Peyer's patch (tissue), 4 donors: ENCODE measurements around the gene POC1A. TPM values are rescaled to one million over a fixed set of nuclear protein-coding genes. Genes with fewer than 3 reads are reported as not detected.

Experiments
- DNase-seq, 3 donors: peaks; one replicate each; pipeline ENCODE4 v3.0.0-alpha.2; 2017 to 2019
- H3K27ac ChIP-seq, 4 donors: fragments of 200-600 bp; sonication (generic); one replicate each; pipeline ENCODE4 v1.5.1; 2016 to 2019
- H3K27me3 ChIP-seq, 2 donors: fragments of 200-600 bp; sonication (generic); one replicate each; pipeline ENCODE4 v1.5.1; 2019
- H3K36me3 ChIP-seq, 3 donors: fragments of 200-600 bp; sonication (generic); one replicate each; pipeline ENCODE4 v1.5.1; 2016 to 2019
- H3K4me1 ChIP-seq, 4 donors: fragments of 200-600 bp; sonication (generic); one replicate each; pipeline ENCODE4 v1.5.1; 2016 to 2019
- H3K4me3 ChIP-seq, 4 donors: fragments of 200-600 bp; sonication (generic); 1 replicate in 3 of 4; 2 replicates in 1 of 4; pipeline ENCODE4 v1.5.1; 2016 to 2019; ENCODE audit warnings: mild to moderate bottlenecking in 1 of 4
- H3K9me3 ChIP-seq, 4 donors: fragments of 200-600 bp; sonication (generic); one replicate each; pipeline ENCODE4 v1.5.1; 2016 to 2019; ENCODE audit warnings: mild to moderate bottlenecking in 1 of 4
- POLR2A ChIP-seq, 2 donors: fragments of 450-650 bp; IDR thresholded peaks; one replicate each; pipeline ENCODE4 v1.5.1; 2017; ENCODE audit warnings: antibody characterized with exemption in 2 of 2, mild to moderate bottlenecking in 2 of 2, moderate library complexity in 2 of 2
- total RNA-seq, 4 donors: library from RNA; depleted of rRNA; stranded (reverse); fragments of >200 nt; gene quantifications; one replicate each; pipeline ENCODE4 v1.1.0, GENCODE V29; 2016
- TF ChIP-seq, protein P1 (sequence below), 6 experiments: fragments of 450-650 bp in 4 of 6; fragments of 200-600 bp in 2 of 6; sonication (generic) in 1 of 6; IDR thresholded peaks; one replicate each; pipeline ENCODE4 v1.5.1; 2017 to 2019; ENCODE audit warnings: antibody characterized with exemption in 6 of 6, mild to moderate bottlenecking in 3 of 6, moderate library complexity in 1 of 6

Gene POC1A
- total RNA-seq, 4 donors from 2014 or later, result 3.4 to 9.3 (median 6.5) TPM

DNA sequence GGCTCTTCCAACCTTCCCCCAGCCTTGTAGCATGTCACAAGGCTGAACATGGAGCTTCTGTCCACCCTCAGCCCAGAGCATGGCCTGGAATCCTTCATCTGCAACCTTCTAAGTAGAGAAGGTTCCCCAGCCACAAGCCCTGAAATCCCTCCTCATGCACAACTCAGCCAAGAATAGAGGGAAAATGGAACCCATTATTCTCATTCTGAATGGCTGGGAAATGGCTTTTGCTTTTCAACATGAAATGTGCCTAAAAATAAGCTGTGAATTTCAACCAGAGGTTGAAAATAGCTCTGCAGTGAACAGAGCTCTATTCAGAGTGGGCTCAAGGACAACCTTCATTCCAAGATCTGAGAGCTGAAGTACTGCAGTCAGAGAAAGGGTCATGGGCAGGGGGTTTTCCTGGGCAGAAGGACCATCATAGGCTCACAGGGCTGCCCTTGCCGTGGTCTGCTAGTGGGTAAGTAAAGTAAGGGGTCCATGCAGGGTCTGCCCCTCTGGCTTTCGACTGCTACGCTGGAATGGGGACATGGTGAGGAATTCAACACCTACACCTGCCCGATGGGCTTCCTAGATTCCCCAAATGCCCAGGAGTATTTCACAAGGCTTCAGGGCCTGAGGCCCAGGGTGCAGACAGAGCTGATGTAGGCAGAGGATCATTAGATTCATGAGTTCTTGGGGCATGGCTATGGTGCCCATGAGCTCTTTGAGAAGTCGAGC, 35.9 kb downstream of the POC1A start:
- Histone ChIP-seq H3K27me3 (no peaks in the 10 kb centered on the region), H3K36me3 (no peaks in the 10 kb centered on the region), H3K27ac (no peak overlapping the region), H3K4me1 (peaks cover 0 to 10% (median 3%) of the 10 kb centered on the region in 4 donors), H3K4me3 (no peak overlapping the region), H3K9me3 (no peaks in the 10 kb centered on the region)
- TF ChIP-seq POLR2A (IDR thresholded peaks at IDR 0.05), result no peak
- TF ChIP-seq, protein P1, sequence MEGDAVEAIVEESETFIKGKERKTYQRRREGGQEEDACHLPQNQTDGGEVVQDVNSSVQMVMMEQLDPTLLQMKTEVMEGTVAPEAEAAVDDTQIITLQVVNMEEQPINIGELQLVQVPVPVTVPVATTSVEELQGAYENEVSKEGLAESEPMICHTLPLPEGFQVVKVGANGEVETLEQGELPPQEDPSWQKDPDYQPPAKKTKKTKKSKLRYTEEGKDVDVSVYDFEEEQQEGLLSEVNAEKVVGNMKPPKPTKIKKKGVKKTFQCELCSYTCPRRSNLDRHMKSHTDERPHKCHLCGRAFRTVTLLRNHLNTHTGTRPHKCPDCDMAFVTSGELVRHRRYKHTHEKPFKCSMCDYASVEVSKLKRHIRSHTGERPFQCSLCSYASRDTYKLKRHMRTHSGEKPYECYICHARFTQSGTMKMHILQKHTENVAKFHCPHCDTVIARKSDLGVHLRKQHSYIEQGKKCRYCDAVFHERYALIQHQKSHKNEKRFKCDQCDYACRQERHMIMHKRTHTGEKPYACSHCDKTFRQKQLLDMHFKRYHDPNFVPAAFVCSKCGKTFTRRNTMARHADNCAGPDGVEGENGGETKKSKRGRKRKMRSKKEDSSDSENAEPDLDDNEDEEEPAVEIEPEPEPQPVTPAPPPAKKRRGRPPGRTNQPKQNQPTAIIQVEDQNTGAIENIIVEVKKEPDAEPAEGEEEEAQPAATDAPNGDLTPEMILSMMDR (IDR thresholded peaks at IDR 0.05), result no peak
- no peak for DNase-seq

DNA sequence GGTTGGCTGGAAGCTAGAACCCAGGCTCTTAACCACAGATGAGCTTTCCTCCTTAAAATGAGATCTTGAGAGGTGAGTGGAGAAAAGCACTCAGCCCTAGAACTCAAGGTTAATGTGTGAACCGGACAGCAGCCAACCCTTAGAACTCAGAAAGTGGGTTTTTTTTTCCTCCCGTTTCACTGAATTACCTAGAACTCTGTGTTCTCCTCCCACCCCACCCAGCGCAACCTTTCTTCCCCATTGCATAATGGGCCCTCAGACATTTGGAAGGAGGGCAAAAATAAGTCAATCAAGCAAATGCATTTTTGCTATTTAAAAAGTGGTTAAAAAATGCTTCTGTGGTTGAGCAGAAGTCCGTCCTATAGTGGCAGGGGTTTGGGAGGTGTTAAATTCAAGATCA, 36.7 kb downstream of the POC1A start:
- no peak overlapping the region for H3K27ac ChIP-seq
- TF ChIP-seq, protein P1 (IDR thresholded peaks at IDR 0.05), result no peak
- TF ChIP-seq POLR2A (IDR thresholded peaks at IDR 0.05), result no peak
- no peaks in the 10 kb centered on the region for H3K36me3 ChIP-seq
- H3K4me1 ChIP-seq, result peaks cover 0 to 10% (median 3%) of the 10 kb centered on the region in 4 donors
- no peaks in the 10 kb centered on the region for H3K9me3 ChIP-seq
- no peaks in the 10 kb centered on the region for H3K27me3 ChIP-seq
- no peak for DNase-seq
- no peak overlapping the region for H3K4me3 ChIP-seq

DNA sequence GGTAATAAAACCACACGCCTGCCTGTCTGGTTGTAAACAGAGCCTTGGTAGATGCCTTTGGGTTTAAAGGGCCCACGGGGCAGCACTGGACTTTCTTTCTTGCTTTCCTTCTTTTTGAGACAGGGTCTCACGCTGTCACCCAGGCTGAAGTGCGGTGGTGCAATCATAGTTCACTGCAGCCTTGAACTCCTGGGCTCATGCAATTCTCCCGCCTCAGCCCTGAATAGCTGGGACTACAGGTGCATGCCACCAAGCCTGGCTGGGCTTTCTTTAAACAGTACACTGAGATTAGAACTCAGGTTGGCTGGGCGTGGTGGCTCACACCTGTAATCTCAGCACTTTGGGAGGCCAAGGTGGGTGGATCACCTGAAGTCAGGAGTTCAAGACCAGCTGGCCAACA, 42.2 kb downstream of the POC1A start:
- no peak for DNase-seq
- no peak overlapping the region for H3K27ac ChIP-seq
- H3K4me1 ChIP-seq, result no peaks in the 10 kb centered on the region
- no peaks in the 10 kb centered on the region for H3K36me3 ChIP-seq
- no peak overlapping the region for H3K4me3 ChIP-seq
- H3K9me3 ChIP-seq, result no peaks in the 10 kb centered on the region
- H3K27me3 ChIP-seq, result no peaks in the 10 kb centered on the region
- TF ChIP-seq POLR2A (IDR thresholded peaks at IDR 0.05), result no peak
- TF ChIP-seq, protein P1 (IDR thresholded peaks at IDR 0.05), result no peak

DNA sequence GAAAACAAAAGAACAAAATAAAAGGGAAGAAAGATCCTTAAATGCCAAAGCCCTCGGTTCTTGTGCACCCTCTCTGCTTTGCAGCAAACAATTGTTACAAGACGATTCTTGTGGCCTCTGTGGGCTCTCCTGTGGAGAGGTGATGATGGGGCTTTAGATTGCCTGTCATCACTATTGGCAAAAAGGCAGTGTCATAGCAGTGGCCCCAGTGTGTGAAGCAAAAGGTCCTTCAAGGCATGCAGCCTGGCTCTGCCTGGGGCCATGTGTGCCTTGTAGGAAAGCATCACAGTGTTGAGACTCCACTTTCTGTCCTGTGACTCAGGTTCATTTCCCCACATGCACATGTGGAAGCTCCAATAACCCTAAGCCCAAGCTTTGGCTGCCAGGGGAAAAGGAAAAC, 43.7 kb downstream of the POC1A start:
- Histone ChIP-seq H3K36me3 (no peaks in the 10 kb centered on the region), H3K9me3 (no peaks in the 10 kb centered on the region), H3K27me3 (no peaks in the 10 kb centered on the region), H3K4me3 (no peak overlapping the region), H3K27ac (no peak overlapping the region), H3K4me1 (no peaks in the 10 kb centered on the region)
- TF ChIP-seq POLR2A (IDR thresholded peaks at IDR 0.05), result no peak
- TF ChIP-seq, protein P1 (IDR thresholded peaks at IDR 0.05), result no peak
- no peak for DNase-seq

DNA sequence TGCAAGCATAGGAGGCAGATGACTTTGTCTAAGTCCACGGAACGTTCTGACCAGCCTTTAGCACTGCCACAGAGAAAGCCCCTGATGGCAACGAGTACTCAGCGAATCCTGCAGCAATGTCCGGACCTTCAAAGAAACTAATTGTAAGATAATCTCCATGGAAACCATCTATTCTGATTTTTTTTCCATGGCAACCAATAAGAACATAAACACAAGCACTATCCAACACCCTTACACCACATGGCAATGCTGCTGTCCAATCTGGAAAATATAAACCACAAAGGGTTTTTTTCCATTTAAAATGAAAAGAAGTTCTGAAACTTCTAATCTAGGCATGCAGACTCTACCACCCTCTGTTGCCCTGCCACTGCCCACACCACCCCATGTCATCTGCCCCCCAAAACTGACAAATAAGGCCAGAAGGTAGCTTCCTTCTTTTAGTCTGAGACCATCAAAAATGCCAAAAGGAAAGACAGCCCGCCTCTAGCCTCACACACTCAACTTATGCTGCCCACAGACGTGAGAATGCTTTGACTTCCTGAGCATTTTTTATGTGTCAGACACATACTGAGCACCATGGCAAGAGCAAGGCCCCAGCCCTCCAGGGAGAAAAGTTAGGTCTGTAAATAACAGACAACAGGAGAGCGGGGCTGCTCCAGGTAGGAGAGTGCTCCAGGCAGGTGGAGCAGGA, 44.5 kb downstream of the POC1A start:
- H3K27me3 ChIP-seq, result no peaks in the 10 kb centered on the region
- H3K27ac ChIP-seq, result no peak overlapping the region
- H3K4me3 ChIP-seq, result no peak overlapping the region
- TF ChIP-seq, protein P1 (IDR thresholded peaks at IDR 0.05), result no peak
- TF ChIP-seq POLR2A (IDR thresholded peaks at IDR 0.05), result no peak
- H3K9me3 ChIP-seq, result no peaks in the 10 kb centered on the region
- DNase-seq, result no peak
- no peaks in the 10 kb centered on the region for H3K4me1 ChIP-seq
- no peaks in the 10 kb centered on the region for H3K36me3 ChIP-seq
